GM18520 (cell line): ENCODE results near the gene RPS15.

Experiments used
- ATAC-seq: cut with Tn5 transposase; IDR thresholded peaks from one replicate; pipeline ENCODE4 v1.9.1; 2021; ENCODE audit not compliant: unreplicated experiment

RPS15 gene

DNA sequence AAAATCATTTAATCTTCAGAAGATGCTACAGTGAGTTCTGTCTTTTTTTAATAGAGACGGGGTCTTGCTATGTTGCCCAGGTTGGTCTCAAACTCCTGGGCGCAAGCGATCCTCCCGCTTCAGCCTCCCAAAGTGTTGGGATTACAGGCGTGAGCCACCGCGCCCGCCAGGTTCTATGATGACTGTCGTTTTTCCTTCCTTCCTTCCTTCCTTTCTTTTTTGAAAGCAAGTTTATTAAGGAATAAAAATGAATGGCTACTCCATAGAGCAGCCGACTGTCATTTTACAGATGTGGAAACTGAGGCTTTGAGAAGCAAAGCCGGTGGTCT lies 36.3 kb upstream of the RPS15 start:
- ATAC-seq = no peak

- no peak for ATAC-seq
Measured at GRCh38 chr19:1402411-1403070, 35.7 kb upstream of the RPS15 start.

GRCh38 chr19:1406774-1407527 lies 31.2 kb upstream of the RPS15 start:
- ATAC-seq = peak; percentile 75

DNA sequence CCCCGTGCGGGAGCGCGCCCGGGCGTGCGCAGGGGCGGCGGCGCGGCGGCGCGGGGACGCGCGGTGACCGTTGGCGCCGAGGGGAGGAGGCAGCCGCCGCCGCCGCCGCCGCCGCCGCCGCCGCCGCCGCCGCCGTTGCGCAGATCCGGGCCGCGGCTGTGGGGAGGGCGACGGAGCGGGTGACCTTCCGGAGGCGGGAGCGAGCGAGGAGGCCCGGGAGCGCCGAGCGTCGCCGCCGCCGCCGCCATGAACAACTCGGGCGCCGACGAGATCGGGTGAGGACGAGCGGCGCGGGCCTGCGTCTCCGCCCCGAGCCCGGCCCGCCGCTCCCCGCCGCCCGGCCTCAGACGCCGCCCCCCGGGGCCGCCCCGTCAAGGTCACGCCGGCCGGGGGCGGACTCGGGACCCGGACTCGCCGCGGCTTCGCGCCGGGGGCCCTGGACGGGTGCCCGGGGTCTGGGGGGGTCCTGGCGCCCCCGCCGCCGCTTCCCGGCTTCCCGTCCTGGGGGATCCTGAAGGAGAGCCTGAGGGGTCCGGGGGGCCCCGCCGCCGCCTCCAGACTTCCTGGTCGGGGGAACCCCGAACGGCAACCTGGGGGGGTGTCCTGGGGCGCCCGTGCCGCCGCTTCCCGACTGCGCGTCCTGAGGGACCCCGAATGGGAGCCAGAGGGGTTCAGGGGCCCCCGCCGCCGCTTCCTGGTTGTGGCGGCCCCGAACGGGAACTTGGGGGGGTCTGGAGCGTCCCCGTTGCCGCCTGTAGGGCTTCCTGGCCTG lies 30.5 kb upstream of the RPS15 start, which contains the start of gene DAZAP1:
DAZAP1 (plus strand) TSS at position 59 of the 772 bp plus-strand sequence; CDS start at position 247, 188 bp downstream.
- ATAC-seq = no peak

- no peak for ATAC-seq
Measured at GRCh38 chr19:1408300-1409203, 29.6 kb upstream of the RPS15 start.

- no peak for ATAC-seq
Measured at GRCh38 chr19:1409204-1410005, 28.8 kb upstream of the RPS15 start.

DNA sequence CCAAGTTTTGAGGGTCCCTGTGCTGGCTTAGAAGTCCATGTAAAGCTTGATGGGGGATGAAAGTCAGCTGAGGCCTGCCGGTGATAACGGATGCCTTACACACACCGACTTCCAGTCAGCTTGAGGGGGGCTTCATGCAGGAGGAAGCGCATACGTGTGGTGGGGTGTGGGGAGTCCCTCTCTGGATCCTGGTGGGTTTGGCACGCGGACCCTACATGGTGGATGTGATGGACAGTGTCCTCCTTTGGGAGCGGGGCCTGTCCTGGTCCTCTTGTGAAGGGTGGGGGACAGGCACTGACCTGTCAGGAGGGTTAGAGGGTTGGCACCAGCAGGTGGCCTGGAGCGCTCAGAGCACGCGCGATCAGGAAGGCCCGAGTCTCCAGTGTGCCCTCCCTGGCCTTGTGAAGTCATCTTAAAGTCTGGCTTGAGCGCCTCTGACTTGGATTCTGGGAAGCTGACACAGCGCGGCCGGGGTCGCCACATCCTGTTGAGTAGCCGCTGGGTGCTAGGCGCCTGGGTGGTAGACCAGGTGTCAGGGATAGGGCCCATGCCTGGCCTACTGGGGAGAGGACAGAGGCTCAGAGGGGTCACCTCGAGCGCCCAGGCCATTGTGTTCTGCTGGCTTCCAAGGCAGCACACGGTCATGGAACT lies 27.9 kb upstream of the RPS15 start:
- no peak for ATAC-seq

DNA sequence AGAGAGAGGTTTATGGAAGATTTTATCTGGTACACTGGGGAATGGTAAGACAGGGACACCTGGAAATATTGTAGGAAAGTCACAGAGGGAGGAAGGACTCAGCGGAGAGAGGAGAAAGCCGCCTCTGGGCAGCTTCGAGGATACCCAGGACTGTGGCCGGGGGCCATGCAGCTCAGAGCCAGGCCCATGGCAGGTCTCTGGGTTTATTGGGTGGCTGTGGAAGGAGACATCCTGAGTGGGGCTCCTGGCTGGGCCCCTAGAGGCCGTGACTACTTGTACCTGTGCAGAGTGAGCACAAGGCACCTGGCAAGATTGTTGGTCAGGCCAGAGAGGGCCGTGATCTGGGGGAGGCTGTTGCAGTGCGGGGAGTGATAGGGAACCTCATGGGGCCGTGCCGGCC lies 27.4 kb upstream of the RPS15 start:
- no peak for ATAC-seq

- no peak for ATAC-seq
Measured at GRCh38 chr19:1411255-1412191, 26.7 kb upstream of the RPS15 start.

- no peak for ATAC-seq
Measured at GRCh38 chr19:1412323-1412923, 25.8 kb upstream of the RPS15 start.

- ATAC-seq = no peak
Measured at GRCh38 chr19:1412995-1413800, 25.0 kb upstream of the RPS15 start.

GRCh38 chr19:1416014-1416841 lies 22.0 kb upstream of the RPS15 start:
- no peak for ATAC-seq

DNA sequence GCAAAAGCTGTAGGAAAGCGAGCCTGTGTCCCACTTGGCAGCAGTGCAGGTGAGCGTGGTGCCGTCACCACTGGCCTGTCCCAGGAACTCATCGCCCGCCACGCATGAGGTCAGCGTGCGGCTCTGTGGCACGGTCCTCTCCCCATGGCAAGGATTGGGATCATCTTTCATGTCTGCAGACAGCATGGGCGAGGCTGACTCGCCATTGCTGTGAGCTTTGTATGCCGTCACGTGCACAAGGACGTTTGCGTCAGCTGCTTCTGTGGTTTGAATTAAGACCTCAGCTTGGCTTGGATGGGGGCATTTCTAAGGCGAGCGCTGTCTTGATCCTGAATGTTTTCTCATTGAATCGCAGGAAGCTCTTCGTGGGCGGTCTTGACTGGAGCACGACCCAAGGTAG lies 21.1 kb upstream of the RPS15 start:
- ATAC-seq = no peak

DNA sequence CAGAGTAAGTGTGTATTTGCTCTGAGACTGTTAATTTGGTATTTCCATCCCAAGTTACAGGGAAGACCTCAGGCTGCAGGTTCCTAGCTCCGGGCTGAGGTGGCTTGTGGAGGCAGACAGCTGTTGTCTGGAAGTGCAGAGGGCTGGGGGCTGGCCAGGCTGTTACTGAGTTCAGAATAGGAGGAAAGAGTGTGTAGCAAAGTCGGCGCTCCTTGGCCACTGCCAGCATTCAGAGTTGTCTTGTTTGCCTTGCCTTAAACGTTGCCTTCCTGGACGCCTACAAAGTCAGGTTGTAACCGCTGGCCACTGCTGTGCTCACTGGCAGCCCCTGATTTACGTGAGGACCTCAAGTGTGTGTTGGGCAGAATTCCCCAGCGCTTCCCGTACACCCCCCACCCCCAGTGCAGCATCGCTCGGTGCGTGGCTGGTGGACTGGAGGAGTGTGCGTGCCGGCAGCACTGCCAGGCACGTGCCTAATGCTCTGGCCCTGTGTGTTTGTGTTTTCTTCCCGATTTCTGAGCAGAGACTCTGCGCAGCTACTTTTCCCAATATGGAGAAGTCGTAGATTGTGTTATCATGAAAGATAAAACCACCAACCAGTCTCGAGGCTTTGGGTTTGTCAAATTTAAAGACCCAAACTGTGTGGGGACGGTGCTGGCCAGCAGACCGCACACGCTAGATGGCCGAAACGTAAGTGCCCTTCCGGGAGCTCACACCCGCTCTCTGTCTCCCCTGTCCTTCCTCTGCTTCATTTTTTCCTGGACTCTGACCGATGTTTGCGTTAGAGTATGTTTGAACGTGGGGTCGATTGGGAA lies 20.3 kb upstream of the RPS15 start:
- ATAC-seq = no peak

DNA sequence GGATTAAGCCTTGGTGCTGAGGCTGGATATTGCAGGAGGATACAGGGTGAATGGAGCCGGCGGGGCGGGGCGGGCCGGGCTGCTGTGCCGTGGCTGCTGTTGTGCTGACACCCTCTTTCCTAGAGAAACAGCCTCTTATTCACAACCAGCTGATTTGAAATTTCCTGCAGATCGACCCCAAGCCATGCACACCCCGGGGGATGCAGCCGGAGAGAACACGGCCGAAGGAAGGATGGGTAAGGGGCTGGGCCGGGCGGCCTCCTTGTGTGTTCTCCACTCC lies 19.8 kb upstream of the RPS15 start:
- ATAC-seq = no peak
